Embryonic facial prominence (tissue), 1 donor: ENCODE results near the gene FDXR.

Experiments
- DNase-seq: peaks from one replicate; pipeline ENCODE4 v3.0.0-alpha.2; 2016; ENCODE audit errors: extremely low spot score

FDXR gene

DNA sequence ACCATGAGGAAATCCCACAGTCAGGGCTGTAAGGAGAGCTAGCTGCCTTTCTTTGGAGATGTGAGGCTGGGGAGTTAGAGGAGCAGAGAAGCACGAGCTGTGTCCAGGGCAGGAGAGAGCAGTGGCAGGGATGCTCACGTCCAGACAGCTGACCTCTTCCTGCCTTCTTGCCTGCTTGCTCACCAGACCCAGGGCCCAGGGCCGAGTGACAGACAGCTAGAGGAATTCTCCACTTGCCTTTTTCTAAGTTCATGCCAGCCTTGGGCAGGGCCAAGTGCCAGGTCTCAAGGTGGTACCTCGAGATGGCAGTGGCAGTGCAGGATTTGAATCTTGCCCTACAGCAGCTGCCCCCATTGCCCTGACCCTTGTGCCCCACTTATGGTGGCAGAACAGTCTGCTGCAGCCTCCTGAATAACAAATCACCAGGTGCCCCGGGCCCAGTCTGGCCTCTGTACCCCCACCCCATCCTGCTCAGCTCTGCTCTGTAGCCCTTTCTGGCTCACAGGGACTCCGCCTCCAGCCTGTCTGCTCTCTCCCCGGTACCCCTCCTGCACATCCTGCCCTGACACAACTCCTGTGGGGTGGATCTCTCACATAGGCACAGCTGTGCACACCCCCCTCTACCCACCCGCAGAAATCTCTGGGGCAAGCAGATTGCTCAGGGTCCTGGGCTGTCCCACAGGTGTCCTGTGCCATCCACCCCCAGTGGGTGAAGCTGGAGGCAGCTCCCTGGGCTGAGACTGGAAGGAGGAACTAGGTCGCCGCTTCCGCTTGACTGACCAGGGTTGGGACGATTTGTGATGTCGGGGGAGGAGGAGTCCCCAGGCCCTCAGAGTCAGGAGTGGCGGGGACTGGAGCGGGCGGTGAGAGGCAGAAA, 39.1 kb downstream of the FDXR start:
- DNase-seq, result no peak

DNA sequence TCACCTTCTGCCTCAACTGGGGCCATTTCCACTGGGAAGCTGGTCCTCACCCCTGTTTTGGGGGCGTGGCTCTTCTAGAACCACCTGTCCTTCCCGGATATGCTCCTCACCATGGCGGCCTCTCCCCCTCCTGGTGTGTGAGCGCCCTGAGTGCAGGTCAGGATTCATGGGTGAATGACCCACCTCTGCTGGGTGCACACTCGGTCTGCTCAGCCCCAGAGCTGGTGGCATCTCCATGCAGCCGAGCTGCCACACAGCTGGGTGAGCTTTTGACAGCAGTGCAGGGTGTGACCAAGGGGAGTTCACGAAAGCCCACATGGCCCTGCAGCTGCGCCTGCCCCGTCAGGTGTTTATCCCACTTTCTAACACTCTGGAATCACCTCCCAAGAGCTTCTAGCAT, 40.4 kb downstream of the FDXR start:
- no peak for DNase-seq

DNA sequence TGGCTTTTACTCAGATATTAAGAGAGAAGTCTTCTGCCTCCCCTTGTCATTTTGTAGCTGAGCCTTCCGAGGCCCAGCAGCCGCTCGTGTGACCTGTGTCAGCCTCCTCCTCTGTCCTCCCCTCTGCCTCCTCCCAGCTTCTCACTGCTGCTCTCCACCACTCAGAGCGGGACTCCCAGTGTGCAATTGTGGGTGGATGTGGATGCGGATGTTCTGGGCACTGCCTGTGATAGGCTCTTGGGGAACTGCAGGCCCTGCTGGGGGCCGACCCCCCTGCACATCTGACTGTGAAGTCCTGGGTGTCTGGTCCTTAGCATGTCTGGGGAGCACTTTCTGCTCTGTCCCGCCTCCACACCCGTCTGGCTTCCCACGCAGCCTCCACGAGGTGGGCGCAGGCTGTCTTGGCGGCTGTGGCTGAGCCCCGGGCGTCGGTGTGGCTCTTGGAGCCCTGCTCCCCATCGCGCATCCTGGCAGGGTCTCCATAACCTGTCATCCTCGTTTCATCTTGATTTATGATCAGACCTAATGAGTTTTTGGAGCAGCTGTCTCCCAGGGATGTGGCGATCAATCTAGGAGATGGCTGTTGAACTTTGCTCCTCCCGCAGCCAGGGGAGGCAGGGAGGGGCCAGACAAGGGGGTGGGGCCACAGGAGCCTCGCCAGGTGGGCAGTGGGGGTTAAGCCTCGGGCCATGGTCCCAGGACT, 41.2 kb downstream of the FDXR start:
- DNase-seq, result no peak

DNA sequence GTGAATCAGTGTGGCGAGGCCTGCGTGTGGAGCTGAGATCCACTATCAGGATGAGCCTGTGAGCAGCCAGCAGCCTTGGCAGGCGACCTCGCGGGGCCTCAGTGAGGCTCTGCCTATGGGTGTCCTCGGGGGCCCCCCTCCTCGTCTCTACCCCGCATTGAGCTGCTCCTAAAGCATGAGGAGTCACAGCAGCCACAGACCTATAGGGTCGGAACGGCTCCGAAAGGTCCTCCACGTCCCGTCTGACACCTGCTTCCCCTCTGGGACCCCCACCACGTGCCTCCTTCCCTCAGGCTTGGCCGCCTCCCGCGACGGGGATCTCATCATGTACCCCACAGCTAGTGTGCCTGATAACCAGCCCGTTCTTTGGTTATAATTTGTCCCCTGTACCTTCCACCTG, 41.9 kb downstream of the FDXR start:
- no peak for DNase-seq

DNA sequence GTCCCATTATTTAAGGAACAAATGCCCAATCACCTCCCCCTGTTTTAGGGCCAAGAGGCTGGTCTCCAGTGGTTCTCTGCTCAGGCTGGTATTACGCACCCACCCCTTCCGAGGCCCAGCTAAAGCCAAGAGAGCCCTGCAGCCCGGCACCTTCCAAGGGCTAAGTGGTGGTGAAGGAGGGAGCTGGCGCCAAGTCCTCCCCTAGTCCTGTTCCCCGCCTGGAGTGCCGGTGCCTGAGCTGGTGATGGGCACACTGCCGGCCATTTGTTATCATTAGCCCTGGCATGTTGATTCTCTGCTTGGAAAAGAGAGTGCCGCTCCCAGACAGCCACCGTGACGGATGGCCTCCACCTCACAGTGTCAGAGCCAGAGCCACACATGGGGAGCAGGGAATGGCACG, 45.0 kb downstream of the FDXR start:
- no peak for DNase-seq

DNA sequence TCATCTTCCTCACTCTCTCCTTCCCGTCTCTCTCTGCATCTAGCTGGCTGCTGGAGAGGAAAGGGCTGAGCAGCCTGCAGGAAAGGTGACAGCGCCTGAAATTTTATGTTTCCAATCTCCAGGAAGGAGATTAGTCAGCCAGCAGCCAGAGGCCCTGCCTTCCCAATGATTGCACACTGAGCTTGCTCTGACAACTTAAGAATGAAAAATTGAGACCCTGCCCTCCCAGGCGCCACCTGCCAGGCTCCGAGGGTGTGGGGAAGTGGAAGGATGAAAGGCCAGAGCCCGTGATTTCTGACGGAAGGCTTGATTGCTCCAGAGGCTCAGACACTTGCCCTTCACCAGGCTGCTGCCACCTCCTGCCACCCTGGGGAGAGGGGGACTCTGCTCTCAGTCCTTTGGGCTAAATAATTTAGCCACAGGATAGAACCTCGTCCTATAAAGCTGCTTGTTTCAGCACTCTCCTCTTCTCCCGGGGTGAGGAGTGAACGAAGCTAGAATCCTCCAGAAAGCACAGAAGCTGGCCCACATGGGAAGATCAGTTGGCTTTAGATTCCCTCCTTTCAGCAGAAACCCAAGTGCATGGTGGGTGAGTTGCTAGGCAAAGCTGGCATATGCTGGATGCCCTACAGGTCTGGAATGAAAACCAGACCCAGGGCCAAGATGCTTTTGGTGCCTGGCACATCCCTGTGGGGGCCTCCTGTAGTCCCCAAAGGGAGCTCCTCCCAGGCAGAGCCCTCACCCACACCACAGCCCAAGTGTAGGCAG, 46.7 kb downstream of the FDXR start:
- no peak for DNase-seq

DNA sequence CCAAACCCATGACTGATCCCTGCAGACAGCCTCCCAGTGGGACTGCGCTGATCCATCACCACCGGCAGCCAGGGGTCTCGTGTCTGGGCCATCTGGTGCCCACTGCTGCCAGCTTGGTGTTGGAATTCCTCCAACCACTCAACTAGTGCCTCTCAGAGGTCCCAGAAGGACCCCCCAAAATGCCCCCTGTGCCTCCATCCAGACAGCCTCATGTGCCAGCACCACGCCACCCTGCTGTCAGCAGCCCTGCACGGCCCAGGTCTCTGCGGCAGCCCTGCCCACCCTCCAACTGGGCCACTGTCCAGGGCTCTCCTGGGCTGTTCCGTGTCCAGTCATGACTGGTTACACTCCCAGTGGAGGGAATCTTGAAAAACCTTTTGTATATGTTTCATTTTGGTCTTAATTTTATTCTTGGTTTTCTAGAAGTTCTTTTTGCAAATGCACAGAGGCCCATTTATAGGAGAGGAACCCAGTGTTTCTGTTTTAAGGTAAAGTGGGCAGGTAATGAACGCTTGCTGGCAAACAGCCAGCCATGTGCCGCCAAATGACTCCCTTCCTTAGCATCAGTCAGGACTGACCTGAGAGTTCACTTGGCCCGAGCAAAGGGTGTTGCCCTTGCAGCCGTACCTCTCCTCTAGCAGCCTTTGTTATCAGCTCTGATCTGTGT, 47.7 kb downstream of the FDXR start:
- DNase-seq, result no peak

DNA sequence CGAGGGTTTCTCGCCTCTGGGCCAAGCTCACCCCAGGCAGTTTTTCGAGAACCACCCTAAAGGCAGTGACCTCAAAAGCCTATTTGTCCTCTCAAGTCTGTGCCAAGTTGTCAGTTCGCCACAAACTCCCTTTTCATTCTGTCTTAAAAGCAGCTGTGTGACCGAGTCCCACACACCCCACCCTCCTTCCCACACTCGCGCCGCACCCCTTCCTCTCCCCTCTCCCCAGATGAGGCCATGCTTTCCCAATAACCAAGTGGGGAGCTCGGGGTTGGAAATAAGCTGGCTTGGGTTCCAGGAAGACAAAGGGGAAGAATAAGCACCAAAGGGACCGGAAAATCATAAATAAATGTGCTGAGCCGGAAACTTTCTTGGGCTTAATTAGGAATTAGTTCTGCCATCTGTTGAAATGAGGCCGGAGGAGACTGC, 49.8 kb downstream of the FDXR start:
- no peak for DNase-seq

DNA sequence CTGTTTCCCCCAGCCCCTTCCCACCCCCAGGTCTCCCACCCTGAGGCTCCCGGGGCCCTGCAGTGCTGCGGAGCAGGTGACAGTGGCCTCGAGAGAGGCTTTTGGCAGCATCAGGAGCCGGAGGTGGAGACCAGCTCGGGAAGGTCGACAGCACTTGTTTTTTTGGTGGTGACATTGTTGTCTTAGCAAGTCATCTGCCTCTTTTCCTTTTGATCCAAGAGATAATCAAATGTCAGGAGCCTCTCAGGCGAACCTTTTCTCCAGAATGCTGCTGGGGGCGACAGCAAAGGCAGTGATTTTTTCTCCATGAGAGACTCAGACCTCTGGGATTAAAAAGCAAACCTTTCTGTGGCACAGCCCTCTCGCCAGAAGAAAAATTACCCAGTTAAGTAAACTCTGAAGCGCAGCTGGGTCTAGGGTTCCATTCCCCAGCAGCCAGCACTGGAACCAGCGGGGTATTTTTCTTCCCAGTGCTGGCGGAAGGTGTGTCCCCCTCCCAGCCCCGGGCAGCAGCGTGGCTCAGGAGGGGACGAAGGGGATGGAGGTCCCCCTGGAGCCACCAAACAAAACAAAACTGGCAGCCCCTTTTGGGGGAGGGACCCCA, 50.4 kb downstream of the FDXR start:
- DNase-seq, result no peak

DNA sequence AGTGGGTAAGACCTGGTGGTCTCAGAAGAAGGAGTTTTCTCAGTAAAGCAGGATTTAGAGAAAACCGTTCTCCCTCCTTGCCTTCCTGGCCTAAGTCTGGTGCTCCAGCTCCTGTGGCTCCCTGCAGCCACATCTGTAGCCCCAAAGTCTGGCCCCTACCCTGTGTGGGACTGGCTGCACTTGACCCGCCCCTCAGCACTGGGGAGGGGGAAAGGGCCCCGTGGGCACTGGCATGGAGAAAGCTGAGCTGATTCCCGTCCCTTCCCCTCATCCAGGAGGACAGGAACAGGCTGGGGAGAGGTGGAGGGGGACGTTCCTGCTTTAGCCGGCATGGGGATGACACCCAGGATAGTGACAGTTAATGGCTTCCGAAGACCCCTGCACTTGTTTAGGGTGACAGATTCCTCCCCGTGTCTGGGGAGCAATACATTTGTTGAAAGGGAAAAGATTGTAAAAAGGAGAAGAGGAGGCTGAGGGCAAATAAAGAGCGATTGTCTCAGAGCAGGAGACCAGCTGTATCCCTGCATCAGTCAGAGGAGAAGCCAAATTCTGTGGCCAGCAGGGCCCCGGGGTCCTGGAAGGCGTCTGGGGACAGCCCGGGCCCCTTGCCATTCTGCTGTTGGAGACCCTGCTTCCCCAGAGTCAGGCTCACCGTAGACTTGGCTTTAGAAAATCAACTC, 51.0 kb downstream of the FDXR start:
- no peak for DNase-seq

DNA sequence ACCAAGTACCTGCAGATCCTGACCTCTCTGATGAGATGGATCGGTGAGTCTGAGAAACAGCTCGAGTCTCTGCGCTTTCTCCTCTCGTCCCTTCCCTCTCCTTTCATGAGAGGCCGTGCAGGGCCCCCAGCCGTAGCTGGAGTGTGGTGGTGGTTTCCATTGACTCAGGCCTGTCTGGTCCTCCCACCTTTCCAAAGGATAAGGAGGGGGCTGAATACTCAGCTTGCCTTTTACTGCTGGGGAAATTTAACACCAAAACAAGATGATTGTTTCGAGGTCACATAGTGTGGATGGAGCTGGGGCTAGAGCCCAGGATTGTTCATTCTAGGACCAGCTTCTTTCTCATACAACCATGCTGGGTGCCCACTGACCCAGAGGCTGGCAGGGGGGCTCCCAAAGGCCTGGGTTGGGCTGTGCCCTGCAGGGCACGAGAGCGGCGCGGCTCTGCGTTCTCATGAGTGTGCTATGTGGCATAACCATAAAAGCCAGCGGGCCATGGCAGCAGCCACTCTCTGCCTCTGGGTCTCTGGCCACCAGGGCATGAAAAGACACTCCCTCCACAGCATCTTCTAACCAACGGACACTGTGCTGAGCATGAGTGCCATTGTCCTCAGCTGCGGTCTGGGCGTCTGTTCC, 52.9 kb downstream of the FDXR start:
- DNase-seq, result no peak

DNA sequence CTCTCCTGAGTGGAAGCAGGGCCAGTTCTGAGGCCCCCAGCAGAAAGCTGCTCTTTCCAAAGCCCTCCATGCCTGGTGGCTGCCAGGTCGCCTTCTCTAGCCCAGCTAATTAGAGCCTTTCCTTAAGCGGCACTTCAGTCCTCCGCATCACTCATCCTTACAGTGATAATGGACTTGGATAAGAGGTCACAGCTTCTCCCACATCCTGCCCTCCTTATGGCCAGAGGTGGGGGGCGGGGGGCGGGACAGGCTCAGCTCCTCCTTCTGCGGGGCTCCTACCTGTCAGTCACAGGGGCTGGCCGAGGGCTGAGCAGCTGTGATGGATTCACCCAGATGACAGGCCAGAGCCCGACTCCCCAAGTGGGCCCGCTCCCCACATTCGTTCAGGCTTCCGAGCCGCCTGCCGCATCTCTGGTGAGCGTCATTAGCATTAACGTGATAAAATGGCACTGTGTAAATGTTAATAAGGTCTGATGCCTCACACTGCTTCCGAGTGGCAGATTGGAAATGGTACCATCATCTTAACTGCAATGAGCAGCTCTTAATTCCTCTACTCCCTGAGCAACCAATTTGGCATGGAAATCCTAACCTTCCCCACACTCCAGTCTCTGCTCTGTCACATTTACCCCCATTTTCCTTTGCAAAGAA, 54.4 kb downstream of the FDXR start:
- DNase-seq, result no peak

DNA sequence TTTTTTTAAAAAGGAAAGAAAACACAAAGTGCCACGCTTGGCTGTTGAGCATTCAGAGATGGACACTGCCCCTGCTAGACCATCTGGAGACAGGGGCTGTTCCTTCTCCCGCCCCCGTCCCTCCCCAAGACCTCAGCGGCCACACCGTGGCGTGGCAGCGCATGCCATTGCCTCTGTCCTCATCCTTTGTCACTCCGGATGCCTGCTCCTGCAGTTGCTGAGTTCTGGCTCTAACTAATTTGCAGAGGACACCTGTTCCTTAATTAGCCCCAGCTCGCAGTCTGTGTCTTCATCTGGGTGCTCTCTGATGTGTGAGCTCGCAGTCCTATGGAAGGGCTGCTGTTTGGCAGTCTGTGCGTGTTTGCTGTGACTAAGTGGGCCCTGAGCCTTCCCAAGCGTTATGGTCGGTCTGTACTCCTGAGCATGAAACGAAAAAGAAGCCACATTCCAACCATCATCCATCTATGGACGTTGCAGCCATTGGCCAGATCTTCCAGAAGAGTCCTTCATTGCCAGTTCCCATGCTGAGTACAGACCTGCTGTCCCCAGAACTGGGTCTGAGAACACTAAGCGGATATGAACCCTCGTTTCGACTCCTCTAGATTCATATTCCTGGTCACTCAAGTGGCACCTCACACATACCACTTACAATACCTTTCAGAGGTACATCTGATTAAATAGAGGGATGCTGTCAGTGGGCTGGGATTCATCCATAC, 55.7 kb downstream of the FDXR start:
- DNase-seq, result no peak

DNA sequence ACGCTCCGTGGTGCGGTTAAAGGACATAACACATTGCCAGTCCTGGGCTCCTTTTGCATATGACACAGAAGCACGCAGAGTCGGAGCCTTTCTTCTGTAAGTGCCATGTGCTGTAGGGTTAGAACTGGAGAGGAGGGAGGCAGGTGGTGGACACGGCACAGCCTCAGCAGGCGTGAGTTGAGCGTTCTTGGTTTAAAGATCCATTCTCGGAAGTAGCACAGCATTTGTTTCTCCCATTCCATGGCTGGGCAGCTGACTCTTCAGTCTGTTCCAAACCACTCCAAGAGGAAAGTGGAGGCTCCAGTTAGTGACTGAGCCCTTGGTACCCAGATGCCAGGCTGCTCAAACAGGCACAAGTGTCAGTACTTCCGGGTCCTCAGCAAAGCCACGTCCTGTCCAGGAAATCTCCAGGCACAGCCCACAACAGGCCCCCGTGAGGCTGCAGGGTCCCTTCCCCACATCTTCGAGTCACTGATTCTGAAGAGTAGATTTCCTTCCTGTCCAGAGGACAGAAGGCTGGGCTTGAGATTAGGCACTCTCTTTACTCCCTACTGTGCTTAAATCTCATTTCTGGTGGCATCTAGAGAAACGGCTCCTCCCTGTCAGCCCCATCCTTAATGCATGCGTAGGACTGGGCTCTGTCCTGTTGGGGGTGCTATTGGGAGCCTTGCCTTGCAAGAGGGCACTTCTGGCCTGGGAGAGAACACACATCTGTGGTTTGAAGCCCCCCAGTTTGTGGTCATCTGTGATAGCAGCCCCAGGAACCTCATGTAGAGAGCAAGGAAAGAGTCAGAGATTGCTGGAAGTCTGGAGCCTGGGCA, 57.0 kb downstream of the FDXR start:
- DNase-seq, result no peak

DNA sequence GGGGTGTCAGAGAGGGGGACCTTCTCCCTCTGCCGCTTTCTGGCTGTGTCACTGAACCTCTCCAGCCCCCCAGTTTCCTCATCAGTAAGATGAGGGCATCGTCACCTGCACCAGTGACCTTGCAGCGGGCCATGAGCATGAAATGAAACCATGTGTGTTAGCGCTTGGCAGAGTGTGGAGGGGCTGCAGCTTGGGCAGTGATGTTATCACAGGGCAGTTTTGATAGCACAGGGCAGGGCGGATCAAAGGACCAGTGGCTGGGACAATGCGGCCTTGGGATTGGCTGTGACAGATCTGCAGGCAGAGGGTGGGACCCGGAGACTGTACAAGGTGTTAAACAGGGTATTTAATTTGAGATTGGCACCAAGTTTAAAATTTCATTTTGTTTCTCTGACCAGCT, 57.7 kb downstream of the FDXR start:
- no peak for DNase-seq

DNA sequence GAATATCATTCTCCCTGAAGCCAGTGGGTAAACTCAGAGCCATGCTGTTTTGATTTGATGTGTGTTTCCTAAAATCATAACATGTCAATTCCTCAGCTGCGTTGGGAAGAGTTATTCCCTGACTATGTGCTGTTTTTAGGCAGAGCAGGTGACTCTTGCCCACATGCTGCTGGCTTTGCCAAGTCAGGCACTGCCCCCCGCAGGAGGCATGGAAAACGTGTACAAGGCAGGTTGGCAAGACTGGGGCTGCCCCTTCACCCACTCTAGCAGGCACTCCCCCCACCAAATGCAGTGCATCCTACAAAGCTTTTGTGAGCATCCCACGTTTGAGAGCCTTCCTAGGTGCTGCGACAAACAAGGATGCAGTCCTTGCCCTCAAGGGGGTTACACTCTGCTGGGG, 58.3 kb downstream of the FDXR start:
- DNase-seq, result no peak
